ENCODE results near the gene INSIG1. TPM values are rescaled to one million over a fixed set of nuclear protein-coding genes. Genes with fewer than 3 reads are reported as not detected.

The INSIG1 gene
- total and polyA plus RNA-seq, 2 of the 4 experiments (the other 2 are of a cell fraction), result 19.0 to 26.0 TPM

- Histone ChIP-seq H2BK120ac (ENCODE audit: low read depth, low read length) (no peak overlapping the region), H3K27ac (ENCODE audit: insufficient read depth, low read length) (no peak overlapping the region), H2BK15ac (ENCODE audit: low read depth, low read length) (no peak overlapping the region), H3K23ac (ENCODE audit: low read depth, low read length) (no peak overlapping the region), H3K56ac (ENCODE audit: extremely low read depth, insufficient read depth, low read length) (no peak overlapping the region), H2AFZ (replicated peaks; ENCODE audit: low read length, poor library complexity) (peak overlapping the region; percentile 13), H4K20me1 (ENCODE audit: insufficient read depth, low read length) (no peaks in the 10 kb centered on the region), H3K18ac (ENCODE audit: low read depth, low read length) (no peak overlapping the region), H3K9me3 (ENCODE audit: control insufficient read depth, insufficient read depth, low read length) (no peaks in the 10 kb centered on the region), H3K9me1 (ENCODE audit: insufficient read depth, low read length) (no peaks in the 10 kb centered on the region), H3K4me3 (ENCODE audit: insufficient read depth, low read depth, low read length) (no peak overlapping the region), H3K27me3 (ENCODE audit: control insufficient read depth, insufficient read depth, low read length) (peaks cover 10% of the 10 kb centered on the region), H2AK5ac (ENCODE audit: low read depth, low read length) (no peak overlapping the region), H4K5ac (ENCODE audit: low read depth, low read length) (no peak overlapping the region), H3K79me1 (ENCODE audit: low read depth in 1 of 2, low read length in 2 of 2) (no peaks in the 10 kb centered on the region), H4K8ac (ENCODE audit: low read depth in 2 of 2, low read length in 2 of 2) (no peak overlapping the region), H3K4me1 (ENCODE audit: control insufficient read depth, insufficient read depth, low read length) (no peaks in the 10 kb centered on the region), H4K91ac (ENCODE audit: insufficient read depth, low read depth, low read length) (no peak overlapping the region), H2AK9ac (replicated peaks; ENCODE audit: low read depth, low read length, poor library complexity) (no peak overlapping the region), H2BK5ac (ENCODE audit: low read depth, low read length, poor library complexity, severe bottlenecking) (no peak overlapping the region), H3K4ac (ENCODE audit: low read depth, low read length) (no peak overlapping the region), H3K36me3 (ENCODE audit: control insufficient read depth, insufficient read depth, low read length) (no peaks in the 10 kb centered on the region), H2BK20ac (ENCODE audit: low read depth, low read length) (no peak overlapping the region), H3K9ac (ENCODE audit: low read depth, low read length) (no peak overlapping the region), H3K14ac (replicated peaks; ENCODE audit: low read depth, low read length) (no peak overlapping the region), H3K4me2 (ENCODE audit: low read depth, low read length) (no peak overlapping the region)
- no TSS peak for BruUV-seq (replicated peaks)
- intact Hi-C loops (cut with micrococcal nuclease), result loop anchor here (10.0 kb wide), 1 partner anchor 335 kb away; the partner anchor contains the start of gene PAXIP1
- ChIA-PET POLR2A (ENCODE audit: unreplicated experiment) (no interaction called here), CTCF (no interaction called here)
- ATAC-seq (ENCODE audit: low read depth) (no peak), DNase-seq (no peak)
- 60% methylated on average over 7 of the region's 14 CpGs; no CpG with 5 or more reads in 1 of the 2 experiments for WGBS, 2 experiments (ENCODE audit: extremely low coverage in 2 of 2, insufficient read length in 1 of 2)
- in situ Hi-C loops (cut with MboI; ENCODE audit: low sequenced_read_pairs), result loop anchor here (10.0 kb wide), 2 partner anchors 145 to 415 kb away; no protein-coding TSS in a partner anchor
- dilution Hi-C loops (cut with HindIII; ENCODE audit: low sequenced_read_pairs, unreplicated experiment), result no loop called here
- TF ChIP-seq NFE2L2 (IDR thresholded peaks at IDR 0.05; ENCODE audit: low read depth, low read length), result no peak
- TF ChIP-seq FOS (IDR thresholded peaks at IDR 0.05; ENCODE audit: low read depth, low read length), result no peak
- TF ChIP-seq RAD21 (IDR thresholded peaks at IDR 0.05; ENCODE audit: low read length), result no peak
- TF ChIP-seq MAFK (IDR thresholded peaks at IDR 0.05; ENCODE audit: low read depth, low read length), result no peak
- TF ChIP-seq POLR2A (IDR thresholded peaks at IDR 0.05; ENCODE audit: low read depth, low read length), result no peak
- TF ChIP-seq MXI1 (IDR thresholded peaks at IDR 0.05; ENCODE audit: borderline replicate concordance, low read depth, low read length), result no peak
- TF ChIP-seq SMC3 (IDR thresholded peaks at IDR 0.05; ENCODE audit: low read depth, low read length), result no peak
- no peak for TF ChIP-seq MAZ (IDR thresholded peaks at IDR 0.05; ENCODE audit: borderline replicate concordance, low read depth, low read length)
- TF ChIP-seq ELK1 (IDR thresholded peaks at IDR 0.05; ENCODE audit: borderline replicate concordance, low read depth, low read length), result no peak
- no peak for TF ChIP-seq RFX5 (IDR thresholded peaks at IDR 0.05; ENCODE audit: low read depth, low read length)
- TF ChIP-seq, protein P1, sequence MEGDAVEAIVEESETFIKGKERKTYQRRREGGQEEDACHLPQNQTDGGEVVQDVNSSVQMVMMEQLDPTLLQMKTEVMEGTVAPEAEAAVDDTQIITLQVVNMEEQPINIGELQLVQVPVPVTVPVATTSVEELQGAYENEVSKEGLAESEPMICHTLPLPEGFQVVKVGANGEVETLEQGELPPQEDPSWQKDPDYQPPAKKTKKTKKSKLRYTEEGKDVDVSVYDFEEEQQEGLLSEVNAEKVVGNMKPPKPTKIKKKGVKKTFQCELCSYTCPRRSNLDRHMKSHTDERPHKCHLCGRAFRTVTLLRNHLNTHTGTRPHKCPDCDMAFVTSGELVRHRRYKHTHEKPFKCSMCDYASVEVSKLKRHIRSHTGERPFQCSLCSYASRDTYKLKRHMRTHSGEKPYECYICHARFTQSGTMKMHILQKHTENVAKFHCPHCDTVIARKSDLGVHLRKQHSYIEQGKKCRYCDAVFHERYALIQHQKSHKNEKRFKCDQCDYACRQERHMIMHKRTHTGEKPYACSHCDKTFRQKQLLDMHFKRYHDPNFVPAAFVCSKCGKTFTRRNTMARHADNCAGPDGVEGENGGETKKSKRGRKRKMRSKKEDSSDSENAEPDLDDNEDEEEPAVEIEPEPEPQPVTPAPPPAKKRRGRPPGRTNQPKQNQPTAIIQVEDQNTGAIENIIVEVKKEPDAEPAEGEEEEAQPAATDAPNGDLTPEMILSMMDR (conservative IDR thresholded peaks at IDR 0.05; ENCODE audit: low read depth, low read length), result no peak
- no peak for TF ChIP-seq CEBPB (IDR thresholded peaks at IDR 0.05; ENCODE audit: low read depth, low read length)
Observed at GRCh38 chr7:155340071-155340531, 42.4 kb downstream of the INSIG1 start.

All from IMR-90 (cell line).